Fibroblast of upper back skin (primary cell): Measurements from ENCODE around the gene NWD2.
"Not testable (repeated sequence)": the region's sequence is repeated elsewhere in the genome, so short reads cannot be mapped to it uniquely, and the experiment has no call there.

Source experiments
- DNase-seq: peaks from one replicate; pipeline ENCODE4 v3.0.0-alpha.2; 2013

The NWD2 gene

GRCh38 chr4:37244583-37245390, at the start of gene NWD2:
Gene NWD2 (plus strand): TSS chr4:37244743. CDS start chr4:37245068, 325 bp downstream.
- DNase-seq: no peak

- no peak for DNase-seq
Measured at GRCh38 chr4:37197899-37198298, 46.6 kb upstream of the NWD2 start.

- DNase-seq: not testable (repeated sequence)
Measured at GRCh38 chr4:37204740-37205139, 39.8 kb upstream of the NWD2 start.

- DNase-seq: no peak
Measured at GRCh38 chr4:37216209-37216608, 28.3 kb upstream of the NWD2 start.

- DNase-seq: no peak
Measured at GRCh38 chr4:37219242-37219641, 25.3 kb upstream of the NWD2 start.

- DNase-seq: no peak
Measured at GRCh38 chr4:37219990-37220389, 24.6 kb upstream of the NWD2 start.

GRCh38 chr4:37220685-37221084, 23.9 kb upstream of the NWD2 start:
- DNase-seq: no peak

- no peak for DNase-seq
Measured at GRCh38 chr4:37223732-37224131, 20.8 kb upstream of the NWD2 start.

- DNase-seq: no peak
Measured at GRCh38 chr4:37224854-37225253, 19.7 kb upstream of the NWD2 start.

- no peak for DNase-seq
Measured at GRCh38 chr4:37225778-37226177, 18.8 kb upstream of the NWD2 start.

GRCh38 chr4:37232315-37232714, 12.2 kb upstream of the NWD2 start:
- DNase-seq: no peak

GRCh38 chr4:37236165-37236564, 8.4 kb upstream of the NWD2 start:
- no peak for DNase-seq

GRCh38 chr4:37241647-37242046, 2.9 kb upstream of the NWD2 start:
- DNase-seq: no peak

GRCh38 chr4:37243051-37243450, 1.5 kb upstream of the NWD2 start:
- no peak for DNase-seq

GRCh38 chr4:37243722-37244582, 591 bp upstream of the NWD2 start:
- DNase-seq: no peak

- DNase-seq: no peak
Measured at GRCh38 chr4:37245391-37245954, 930 bp downstream of the NWD2 start.

- no peak for DNase-seq
Measured at GRCh38 chr4:37246891-37247290, 2.3 kb downstream of the NWD2 start.

- no peak for DNase-seq
Measured at GRCh38 chr4:37258221-37258620, 13.7 kb downstream of the NWD2 start.

- DNase-seq: no peak
Measured at GRCh38 chr4:37268319-37268718, 23.8 kb downstream of the NWD2 start.

GRCh38 chr4:37279121-37279520, 34.6 kb downstream of the NWD2 start:
- DNase-seq: no peak

GRCh38 chr4:37279894-37280592, 35.5 kb downstream of the NWD2 start:
- DNase-seq: no peak

GRCh38 chr4:37299468-37299867, 54.9 kb downstream of the NWD2 start:
- DNase-seq: no peak

- no peak for DNase-seq
Measured at GRCh38 chr4:37304612-37305011, 60.1 kb downstream of the NWD2 start.
